Measurements from ENCODE around the gene TMEM14B.
"Not testable (repeated sequence)": the region's sequence is repeated elsewhere in the genome, so short reads cannot be mapped to it uniquely, and the experiment has no call there.

The TMEM14B gene

GRCh38 chr6:10740061-10740460 lies 7.5 kb upstream of the TMEM14B start:
- peaks cover 0 to 15% (median 4%) of the 10 kb centered on the region in 11 experiments; a peak in 6 of 22 replicates for H3K36me3 ChIP-seq
- H3K9ac ChIP-seq: no peak overlapping the region
- H3K4me1 ChIP-seq: no peaks in the 10 kb centered on the region
- H3K4me2 ChIP-seq: no peak overlapping the region
- no peaks in the 10 kb centered on the region for H4K20me1 ChIP-seq
- no peaks in the 10 kb centered on the region for H3K27me3 ChIP-seq
- no peak overlapping the region for H3K4me3 ChIP-seq
- no peak overlapping the region for H3K27ac ChIP-seq
- H3K9me3 ChIP-seq (replicated peaks in 1 of 11): peaks cover 0 to 9% (median 3%) of the 10 kb centered on the region in 11 experiments; a peak in 3 of 22 replicates
- no peak for TF ChIP-seq Cebpa-rat (IDR thresholded peaks at IDR 0.05)

GRCh38 chr6:10741643-10742042 lies 6.0 kb upstream of the TMEM14B start:
- not testable (repeated sequence) for H3K4me1 ChIP-seq; H3K9ac ChIP-seq; H3K4me3 ChIP-seq; H3K27me3 ChIP-seq; H3K4me2 ChIP-seq; H3K27ac ChIP-seq; H3K9me3 ChIP-seq (replicated peaks in 1 of 11); H4K20me1 ChIP-seq
- peaks cover 0 to 15% (median 4%) of the 10 kb centered on the region in 11 experiments; a peak in 6 of 22 replicates for H3K36me3 ChIP-seq

GRCh38 chr6:10742251-10742650 lies 5.4 kb upstream of the TMEM14B start:
- Histone ChIP-seq H3K27me3 (no peaks in the 10 kb centered on the region), H3K4me2 (no peak overlapping the region), H3K4me1 (peaks cover 7 to 11% (median 9%) of the 10 kb centered on the region in 10 experiments; a peak in 18 of 20 replicates), H3K27ac (no peak overlapping the region), H3K9me3 (replicated peaks in 1 of 11) (peaks cover 0 to 9% (median 3%) of the 10 kb centered on the region in 11 experiments; a peak in 3 of 22 replicates), H3K36me3 (peaks cover 0 to 15% (median 4%) of the 10 kb centered on the region in 11 experiments; a peak in 6 of 22 replicates), H4K20me1 (no peaks in the 10 kb centered on the region), H3K4me3 (no peak overlapping the region), H3K9ac (no peak overlapping the region)
- TF ChIP-seq Cebpa-rat (IDR thresholded peaks at IDR 0.05): no peak

DNA sequence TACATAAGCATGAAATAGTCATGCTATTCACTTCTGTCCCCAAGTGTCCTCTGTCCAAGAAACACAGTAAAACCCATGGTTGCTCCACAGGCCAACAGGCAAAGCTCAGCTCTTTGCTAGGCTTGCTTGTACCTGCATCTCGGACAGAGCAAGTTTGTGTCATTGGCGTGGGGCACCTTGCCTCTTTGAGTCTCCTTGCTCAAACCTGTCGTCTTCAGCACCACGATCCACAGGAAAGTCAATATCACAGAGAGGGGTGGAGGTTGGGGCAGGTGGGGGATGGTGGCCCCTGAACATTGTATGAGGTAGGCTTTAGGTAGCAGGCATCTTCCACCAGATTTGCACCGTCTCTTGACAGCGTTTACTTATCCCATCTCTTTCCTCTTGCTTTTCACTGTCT lies 4.1 kb upstream of the TMEM14B start:
- TF ChIP-seq Cebpa-rat (IDR thresholded peaks at IDR 0.05): no peak
- Histone ChIP-seq H3K4me1 (peaks cover 11 to 16% (median 15%) of the 10 kb centered on the region in 10 experiments), H3K4me2 (no peak overlapping the region), H3K9ac (no peak overlapping the region), H4K20me1 (0 out of 22 replicates have a peak, but pooled peaks cover 0 to under 1% (median 0%) of the 10 kb centered on the region in 11 experiments), H3K27ac (no peak overlapping the region), H3K36me3 (peaks cover 0 to 15% (median 4%) of the 10 kb centered on the region in 11 experiments; a peak in 6 of 22 replicates), H3K9me3 (replicated peaks in 1 of 11) (peaks cover 0 to 9% (median 3%) of the 10 kb centered on the region in 11 experiments; a peak in 3 of 22 replicates), H3K27me3 (no peaks in the 10 kb centered on the region), H3K4me3 (no peak overlapping the region)

GRCh38 chr6:10745116-10745515 lies 2.5 kb upstream of the TMEM14B start:
- Histone ChIP-seq H3K9ac (no peak overlapping the region), H3K27ac (no peak overlapping the region), H3K27me3 (no peaks in the 10 kb centered on the region), H3K36me3 (peaks cover 3 to 25% (median 13%) of the 10 kb centered on the region in 11 experiments; a peak in 16 of 22 replicates), H4K20me1 (peaks cover 0 to 12% (median 0%) of the 10 kb centered on the region in 11 experiments; a peak in 4 of 22 replicates), H3K9me3 (replicated peaks in 1 of 11) (peaks cover 0 to 9% (median 3%) of the 10 kb centered on the region in 11 experiments; a peak in 3 of 22 replicates), H3K4me1 (peaks cover 27 to 32% (median 31%) of the 10 kb centered on the region in 10 experiments), H3K4me3 (no peak overlapping the region), H3K4me2 (no peak overlapping the region)
- no peak for TF ChIP-seq Cebpa-rat (IDR thresholded peaks at IDR 0.05)

DNA sequence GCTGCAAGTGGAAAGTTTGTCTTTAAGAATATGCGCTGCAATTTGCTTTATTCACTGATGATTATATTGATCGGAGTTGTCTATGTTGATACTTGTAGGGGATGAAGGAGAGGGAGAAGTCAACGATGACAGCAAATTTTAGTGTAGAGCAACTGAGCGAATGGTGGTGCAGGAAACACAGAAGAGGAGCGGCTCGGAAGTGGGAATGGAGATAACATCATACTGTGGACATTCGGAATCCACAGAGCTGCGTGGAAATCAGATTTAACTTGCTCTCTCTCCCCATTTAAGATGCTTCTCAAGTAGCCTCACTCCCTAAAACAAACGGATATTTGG lies 722 bp upstream of the TMEM14B start:
- peak overlapping the region; percentile 83 to 96 (median 89) for H3K4me2 ChIP-seq
- H3K9me3 ChIP-seq (replicated peaks in 1 of 11): no peaks in the 10 kb centered on the region
- peak overlapping the region; percentile 71 to 90 (median 80) for H3K4me3 ChIP-seq
- H4K20me1 ChIP-seq: peaks cover 0 to 20% (median 0%) of the 10 kb centered on the region in 11 experiments; a peak in 10 of 22 replicates
- H3K27me3 ChIP-seq: no peaks in the 10 kb centered on the region
- H3K4me1 ChIP-seq: peaks cover 28 to 37% (median 32%) of the 10 kb centered on the region in 10 experiments
- TF ChIP-seq Cebpa-rat (IDR thresholded peaks at IDR 0.05): no peak
- peak overlapping the region in 10 of 11 experiments; percentile 6 to 87 (median 82); a peak in 18 of 22 replicates for H3K27ac ChIP-seq
- H3K36me3 ChIP-seq: peaks cover 18 to 35% (median 28%) of the 10 kb centered on the region in 11 experiments
- peak overlapping the region; percentile 82 to 91 (median 87) for H3K9ac ChIP-seq

DNA sequence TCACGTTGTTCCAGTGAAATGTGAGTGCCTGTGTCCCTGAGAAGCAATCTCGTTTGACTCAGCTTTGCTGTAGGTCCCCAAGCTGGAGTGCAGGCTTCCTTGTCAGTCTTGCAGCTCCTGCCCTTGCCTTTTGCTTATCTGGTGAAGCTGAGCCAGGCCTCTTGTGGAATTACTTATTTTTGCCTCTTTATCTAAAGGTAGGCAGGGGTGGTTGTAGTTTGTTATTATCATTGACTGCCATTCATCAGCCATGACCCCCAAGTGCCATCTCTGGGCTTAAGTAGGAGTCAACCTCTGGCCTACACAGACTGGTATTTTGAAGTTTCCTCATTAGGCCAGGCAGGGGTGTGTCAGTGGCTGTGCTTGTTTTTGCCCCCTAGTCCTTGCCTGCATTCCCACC lies 2.1 kb downstream of the TMEM14B start:
- H3K4me3 ChIP-seq: peak overlapping the region in 1 of 10 experiments; percentile 11; a peak in 1 of 20 replicates
- H3K36me3 ChIP-seq: peaks cover 47 to 60% (median 56%) of the 10 kb centered on the region in 11 experiments
- H3K4me1 ChIP-seq: peaks cover 28 to 37% (median 32%) of the 10 kb centered on the region in 10 experiments
- H3K9ac ChIP-seq: peak overlapping the region in 5 of 11 experiments; percentile 2 to 88 (median 4); a peak in 5 of 22 replicates
- no peak for TF ChIP-seq Cebpa-rat (IDR thresholded peaks at IDR 0.05)
- H3K9me3 ChIP-seq (replicated peaks in 1 of 11): no peaks in the 10 kb centered on the region
- H3K4me2 ChIP-seq: peak overlapping the region; percentile 77 to 98 (median 96)
- no peaks in the 10 kb centered on the region for H3K27me3 ChIP-seq
- H4K20me1 ChIP-seq: peaks cover 7 to 37% (median 21%) of the 10 kb centered on the region in 11 experiments; a peak in 13 of 22 replicates
- H3K27ac ChIP-seq: no peak overlapping the region

DNA sequence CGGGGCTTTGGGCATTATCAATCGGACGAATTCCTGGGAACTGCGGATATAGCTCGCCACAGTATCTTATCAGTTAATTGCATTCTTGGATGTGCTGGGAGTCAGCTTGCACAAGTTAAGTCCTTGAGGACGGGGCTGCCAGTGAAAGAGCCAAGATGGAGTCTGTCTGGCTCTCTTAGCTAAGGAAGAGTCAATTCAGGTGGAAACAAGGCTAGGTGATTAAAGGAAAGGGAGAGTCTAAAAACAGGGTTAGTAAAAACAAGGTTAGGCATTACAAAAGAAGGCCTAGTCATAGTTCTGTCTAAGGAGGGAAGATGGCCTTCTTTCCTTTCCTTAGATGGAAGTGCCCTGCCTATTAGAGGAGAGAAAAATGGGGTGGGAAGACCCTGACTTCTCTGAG lies 3.0 kb downstream of the TMEM14B start:
- H3K27me3 ChIP-seq; H3K4me3 ChIP-seq; H3K4me2 ChIP-seq; H3K9me3 ChIP-seq (replicated peaks in 1 of 11); H3K27ac ChIP-seq; H3K9ac ChIP-seq: not testable (repeated sequence)
- Histone ChIP-seq H3K36me3 (peaks cover 55 to 68% (median 64%) of the 10 kb centered on the region in 11 experiments), H3K4me1 (peaks cover 28 to 37% (median 32%) of the 10 kb centered on the region in 10 experiments), H4K20me1 (peaks cover 7 to 40% (median 26%) of the 10 kb centered on the region in 11 experiments; a peak in 14 of 22 replicates)

DNA sequence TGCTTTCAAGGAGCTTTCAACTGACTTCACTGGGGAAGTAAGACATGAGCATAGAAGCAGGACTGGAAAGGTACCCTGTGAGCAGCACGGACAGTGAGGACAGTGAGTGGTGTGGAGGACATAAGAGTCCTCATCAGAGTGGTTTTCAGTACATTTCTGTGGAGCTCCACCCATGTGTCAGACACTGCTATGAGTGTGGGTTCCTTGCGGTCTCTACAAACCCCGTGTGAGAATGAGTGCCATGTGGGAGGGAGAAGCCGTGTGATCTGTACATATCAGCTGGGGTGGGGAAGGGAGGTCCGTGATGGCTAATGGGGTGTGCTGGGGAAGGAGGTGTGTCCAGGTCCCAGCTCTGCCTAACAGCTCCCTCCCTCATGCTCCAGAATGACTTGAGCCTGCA lies 4.2 kb downstream of the TMEM14B start:
- not testable (repeated sequence) for H3K9me3 ChIP-seq (replicated peaks in 1 of 11); H3K27ac ChIP-seq; H3K4me2 ChIP-seq; H3K27me3 ChIP-seq; H3K4me3 ChIP-seq; H3K9ac ChIP-seq
- peaks cover 7 to 47% (median 28%) of the 10 kb centered on the region in 11 experiments; a peak in 14 of 22 replicates for H4K20me1 ChIP-seq
- peaks cover 25 to 32% (median 27%) of the 10 kb centered on the region in 10 experiments for H3K4me1 ChIP-seq
- H3K36me3 ChIP-seq: peaks cover 66 to 79% (median 75%) of the 10 kb centered on the region in 11 experiments

- Histone ChIP-seq H3K4me2 (no peak overlapping the region), H4K20me1 (peaks cover 11 to 42% (median 30%) of the 10 kb centered on the region in 11 experiments; a peak in 14 of 22 replicates), H3K4me3 (no peak overlapping the region), H3K36me3 (peaks cover 83 to 99% (median 93%) of the 10 kb centered on the region in 11 experiments), H3K4me1 (peaks cover 0 to 4% (median 0%) of the 10 kb centered on the region in 10 experiments; a peak in 2 of 20 replicates), H3K27ac (no peak overlapping the region), H3K27me3 (no peaks in the 10 kb centered on the region), H3K9me3 (replicated peaks in 1 of 11) (no peaks in the 10 kb centered on the region), H3K9ac (no peak overlapping the region)
- TF ChIP-seq Cebpa-rat (IDR thresholded peaks at IDR 0.05): no peak
Observed at GRCh38 chr6:10756085-10756484, 8.5 kb downstream of the TMEM14B start.
